Cerebellar nuclear complex (tissue), 1 donor: ENCODE measurements around the gene ERBB4.

Experiments
- DNase-seq, 2 experiments: peaks; one replicate each; lab custom pipeline; 2025; lab: John Stamatoyannopoulos, UW

ERBB4 gene

GRCh38 chr2:212005085-212005671 lies 533.4 kb downstream of the ERBB4 start:
- DNase-seq, result no peak

- no peak for DNase-seq
Observed at GRCh38 chr2:212001325-212001724, 537.3 kb downstream of the ERBB4 start.

- DNase-seq, result no peak
Observed at GRCh38 chr2:211996857-211997256, 541.7 kb downstream of the ERBB4 start.

- peak in 1 of 2 experiments; percentile 11 for DNase-seq
Observed at GRCh38 chr2:211994806-211995205, 543.8 kb downstream of the ERBB4 start.

- DNase-seq, result no peak
Observed at GRCh38 chr2:211990335-211990734, 548.3 kb downstream of the ERBB4 start.

- DNase-seq, result no peak
Observed at GRCh38 chr2:211986313-211986712, 552.3 kb downstream of the ERBB4 start.

- no peak for DNase-seq
Observed at GRCh38 chr2:211985393-211985792, 553.2 kb downstream of the ERBB4 start.

- no peak for DNase-seq
Observed at GRCh38 chr2:211982162-211982561, 556.4 kb downstream of the ERBB4 start.

- DNase-seq, result no peak
Observed at GRCh38 chr2:211981451-211981850, 557.2 kb downstream of the ERBB4 start.

GRCh38 chr2:211976076-211976475 lies 562.5 kb downstream of the ERBB4 start:
- no peak for DNase-seq

GRCh38 chr2:211967234-211967633 lies 571.4 kb downstream of the ERBB4 start:
- DNase-seq, result no peak

GRCh38 chr2:211963969-211964368 lies 574.6 kb downstream of the ERBB4 start:
- DNase-seq, result no peak

- DNase-seq, result no peak
Observed at GRCh38 chr2:211957799-211958198, 580.8 kb downstream of the ERBB4 start.

GRCh38 chr2:211955648-211956047 lies 583.0 kb downstream of the ERBB4 start:
- no peak for DNase-seq

GRCh38 chr2:211948932-211949331 lies 589.7 kb downstream of the ERBB4 start:
- DNase-seq, result no peak

GRCh38 chr2:211946960-211947359 lies 591.6 kb downstream of the ERBB4 start:
- DNase-seq, result no peak

GRCh38 chr2:211944572-211944971 lies 594.0 kb downstream of the ERBB4 start:
- no peak for DNase-seq

GRCh38 chr2:211942153-211942552 lies 596.4 kb downstream of the ERBB4 start:
- DNase-seq, result no peak

- DNase-seq, result no peak
Observed at GRCh38 chr2:211941216-211941747, 597.3 kb downstream of the ERBB4 start.

GRCh38 chr2:211939177-211939576 lies 599.4 kb downstream of the ERBB4 start:
- DNase-seq, result no peak

- DNase-seq, result no peak
Observed at GRCh38 chr2:211934811-211935210, 603.8 kb downstream of the ERBB4 start.

GRCh38 chr2:211931314-211931713 lies 607.3 kb downstream of the ERBB4 start:
- no peak for DNase-seq

GRCh38 chr2:211930331-211930730 lies 608.3 kb downstream of the ERBB4 start:
- no peak for DNase-seq

GRCh38 chr2:211928201-211928600 lies 610.4 kb downstream of the ERBB4 start:
- DNase-seq, result no peak
